BLaER1 treated with 17β-estradiol and CSF1 and Interleukin-3, amounts not matched to agents 10 nM and 100 nM (cell line): ENCODE results near the gene AKT3.
"Not testable (repeated sequence)": the region's sequence is repeated elsewhere in the genome, so short reads cannot be mapped to it uniquely, and the experiment has no call there.

Source experiments
- H3K27ac ChIP-seq, 11 experiments: shearing (Covaris generic); formaldehyde crosslinking; 2 replicates each; pipeline ENCODE4 v1.8.1; 2022
- H3K27me3 ChIP-seq, 11 experiments: shearing (Covaris generic); formaldehyde crosslinking; 2 replicates each; pipeline ENCODE4 v1.8.1; 2022
- H3K36me3 ChIP-seq, 11 experiments: shearing (Covaris generic); formaldehyde crosslinking; 2 replicates each; pipeline ENCODE4 v1.8.1; 2022
- H3K4me1 ChIP-seq, 10 experiments: shearing (Covaris generic); formaldehyde crosslinking; 2 replicates each; pipeline ENCODE4 v1.8.1; 2022
- H3K4me2 ChIP-seq, 11 experiments: shearing (Covaris generic); formaldehyde crosslinking; 2 replicates each; pipeline ENCODE4 v1.8.1; 2022
- H3K4me3 ChIP-seq, 10 experiments: shearing (Covaris generic); formaldehyde crosslinking; 2 replicates each; pipeline ENCODE4 v1.8.1; 2022
- H3K9ac ChIP-seq, 11 experiments: shearing (Covaris generic); formaldehyde crosslinking; 2 replicates each; pipeline ENCODE4 v1.8.1; 2022
- H3K9me3 ChIP-seq, 11 experiments: shearing (Covaris generic); formaldehyde crosslinking; replicated peaks in 1 of 11; 2 replicates each; pipeline ENCODE4 v1.8.1; 2022
- H4K20me1 ChIP-seq, 11 experiments: shearing (Covaris generic); formaldehyde crosslinking; 2 replicates each; pipeline ENCODE4 v1.8.1; 2022
- Cebpa-rat ChIP-seq, 11 experiments: shearing (Covaris generic); IDR thresholded peaks; 2 replicates each; pipeline ENCODE4 v1.8.1; 2022

The AKT3 gene

GRCh38 chr1:243609698-243610097 is 240.3 kb downstream of the AKT3 start:
- Histone ChIP-seq H4K20me1 (no peaks in the 10 kb centered on the region), H3K4me1 (no peaks in the 10 kb centered on the region), H3K9ac (no peak overlapping the region), H3K27ac (no peak overlapping the region), H3K4me2 (no peak overlapping the region), H3K9me3 (peaks cover 0 to 35% (median 5%) of the 10 kb centered on the region in 11 experiments; a peak in 8 of 22 replicates), H3K27me3 (no peaks in the 10 kb centered on the region), H3K4me3 (no peak overlapping the region), H3K36me3 (peaks cover 28 to 86% (median 47%) of the 10 kb centered on the region in 11 experiments)
- TF ChIP-seq Cebpa-rat (IDR thresholded peaks at IDR 0.05), result no peak

GRCh38 chr1:243605604-243606003 is 244.4 kb downstream of the AKT3 start:
- Histone ChIP-seq H3K9me3 (peaks cover 6 to 58% (median 18%) of the 10 kb centered on the region in 11 experiments), H3K4me3 (no peak overlapping the region), H3K27me3 (no peaks in the 10 kb centered on the region), H3K36me3 (peaks cover 28 to 80% (median 45%) of the 10 kb centered on the region in 11 experiments), H3K27ac (no peak overlapping the region), H3K4me1 (no peaks in the 10 kb centered on the region), H3K4me2 (no peak overlapping the region), H4K20me1 (no peaks in the 10 kb centered on the region), H3K9ac (no peak overlapping the region)
- no peak for TF ChIP-seq Cebpa-rat (IDR thresholded peaks at IDR 0.05)

- Histone ChIP-seq H3K36me3 (peaks cover 4 to 44% (median 20%) of the 10 kb centered on the region in 11 experiments; a peak in 20 of 22 replicates), H3K4me1 (peaks cover 0 to 17% (median 8%) of the 10 kb centered on the region in 10 experiments; a peak in 15 of 20 replicates), H3K27me3 (no peaks in the 10 kb centered on the region), H3K9me3 (peaks cover 6 to 35% (median 14%) of the 10 kb centered on the region in 11 experiments), H3K9ac (no peak overlapping the region), H3K4me2 (no peak overlapping the region), H3K4me3 (no peak overlapping the region), H4K20me1 (peaks cover 0 to 5% (median 0%) of the 10 kb centered on the region in 11 experiments; a peak in 1 of 22 replicates), H3K27ac (no peak overlapping the region)
- TF ChIP-seq Cebpa-rat (IDR thresholded peaks at IDR 0.05), result no peak
These were observed 248.3 kb downstream of the AKT3 start for GRCh38 chr1:243601720-243602119.

GRCh38 chr1:243598433-243598832 is 251.6 kb downstream of the AKT3 start:
- Histone ChIP-seq H3K4me3 (no peak overlapping the region), H3K27me3 (0 out of 22 replicates have a peak, but pooled peaks cover 0 to 3% (median 0%) of the 10 kb centered on the region in 11 experiments), H3K9ac (no peak overlapping the region), H3K9me3 (peaks cover 6 to 22% (median 14%) of the 10 kb centered on the region in 11 experiments), H4K20me1 (peaks cover 0 to 19% (median 0%) of the 10 kb centered on the region in 11 experiments; a peak in 2 of 22 replicates), H3K4me2 (peak overlapping the region in 7 of 11 experiments; percentile 17 to 68 (median 44); a peak in 11 of 22 replicates), H3K27ac (no peak overlapping the region), H3K4me1 (peaks cover 0 to 30% (median 17%) of the 10 kb centered on the region in 10 experiments; a peak in 16 of 20 replicates), H3K36me3 (peaks cover 4 to 32% (median 14%) of the 10 kb centered on the region in 11 experiments; a peak in 17 of 22 replicates)
- TF ChIP-seq Cebpa-rat (IDR thresholded peaks at IDR 0.05), result no peak

GRCh38 chr1:243597383-243597782 is 252.7 kb downstream of the AKT3 start:
- H3K4me2 ChIP-seq, result peak overlapping the region in 1 of 11 experiments; percentile 10; a peak in 1 of 22 replicates
- peaks cover 5 to 12% (median 9%) of the 10 kb centered on the region in 11 experiments for H3K9me3 ChIP-seq
- no peak overlapping the region for H3K4me3 ChIP-seq
- peaks cover 0 to 19% (median 0%) of the 10 kb centered on the region in 11 experiments; a peak in 2 of 22 replicates for H4K20me1 ChIP-seq
- no peak overlapping the region for H3K27ac ChIP-seq
- peaks cover 4 to 23% (median 9%) of the 10 kb centered on the region in 11 experiments; a peak in 16 of 22 replicates for H3K36me3 ChIP-seq
- H3K9ac ChIP-seq, result no peak overlapping the region
- 0 out of 22 replicates have a peak, but pooled peaks cover 0 to 3% (median 0%) of the 10 kb centered on the region in 11 experiments for H3K27me3 ChIP-seq
- TF ChIP-seq Cebpa-rat (IDR thresholded peaks at IDR 0.05), result no peak
- peaks cover 0 to 30% (median 17%) of the 10 kb centered on the region in 10 experiments; a peak in 16 of 20 replicates for H3K4me1 ChIP-seq

- H3K27me3 ChIP-seq, result 0 out of 22 replicates have a peak, but pooled peaks cover 0 to 3% (median 0%) of the 10 kb centered on the region in 11 experiments
- no peak for TF ChIP-seq Cebpa-rat (IDR thresholded peaks at IDR 0.05)
- no peak overlapping the region for H3K27ac ChIP-seq
- peaks cover 0 to 14% (median 3%) of the 10 kb centered on the region in 11 experiments; a peak in 14 of 22 replicates for H3K36me3 ChIP-seq
- peak overlapping the region in 6 of 11 experiments; percentile 20 to 79 (median 50); a peak in 12 of 22 replicates for H3K4me2 ChIP-seq
- H3K4me3 ChIP-seq, result no peak overlapping the region
- H3K9ac ChIP-seq, result no peak overlapping the region
- H3K4me1 ChIP-seq, result peaks cover 0 to 30% (median 17%) of the 10 kb centered on the region in 10 experiments; a peak in 16 of 20 replicates
- peaks cover 0 to 19% (median 0%) of the 10 kb centered on the region in 11 experiments; a peak in 2 of 22 replicates for H4K20me1 ChIP-seq
- H3K9me3 ChIP-seq, result peaks cover 0 to 4% (median 1%) of the 10 kb centered on the region in 11 experiments; a peak in 14 of 22 replicates
These were observed 253.5 kb downstream of the AKT3 start for GRCh38 chr1:243596431-243597062.

- H3K4me3 ChIP-seq, result no peak overlapping the region
- peaks cover 0 to 30% (median 17%) of the 10 kb centered on the region in 10 experiments; a peak in 16 of 20 replicates for H3K4me1 ChIP-seq
- H3K4me2 ChIP-seq, result peak overlapping the region in 5 of 11 experiments; percentile 20 to 79 (median 63); a peak in 10 of 22 replicates
- H4K20me1 ChIP-seq, result peaks cover 0 to 19% (median 0%) of the 10 kb centered on the region in 11 experiments; a peak in 2 of 22 replicates
- TF ChIP-seq Cebpa-rat (IDR thresholded peaks at IDR 0.05), result no peak
- H3K27ac ChIP-seq, result peak overlapping the region in 2 of 11 experiments; percentile 24 to 36; a peak in 2 of 22 replicates
- H3K9ac ChIP-seq, result no peak overlapping the region
- peaks cover 0 to 17% (median 0%) of the 10 kb centered on the region in 11 experiments; a peak in 9 of 22 replicates for H3K36me3 ChIP-seq
- peaks cover 0 to 5% (median 4%) of the 10 kb centered on the region in 11 experiments; a peak in 8 of 22 replicates for H3K9me3 ChIP-seq
- H3K27me3 ChIP-seq, result 0 out of 22 replicates have a peak, but pooled peaks cover 0 to 3% (median 0%) of the 10 kb centered on the region in 11 experiments
These were observed 254.4 kb downstream of the AKT3 start for GRCh38 chr1:243595527-243596210.

GRCh38 chr1:243594455-243594854 is 255.6 kb downstream of the AKT3 start:
- Histone ChIP-seq H3K36me3 (peaks cover 0 to 24% (median 0%) of the 10 kb centered on the region in 11 experiments; a peak in 11 of 22 replicates), H3K27me3 (0 out of 22 replicates have a peak, but pooled peaks cover 0 to 3% (median 0%) of the 10 kb centered on the region in 11 experiments), H3K4me1 (peaks cover 0 to 30% (median 17%) of the 10 kb centered on the region in 10 experiments; a peak in 16 of 20 replicates), H3K4me3 (no peak overlapping the region), H3K4me2 (no peak overlapping the region), H3K9ac (no peak overlapping the region), H3K9me3 (peaks cover 0 to 15% (median 8%) of the 10 kb centered on the region in 11 experiments; a peak in 12 of 22 replicates), H4K20me1 (peaks cover 0 to 19% (median 0%) of the 10 kb centered on the region in 11 experiments; a peak in 2 of 22 replicates), H3K27ac (no peak overlapping the region)
- TF ChIP-seq Cebpa-rat (IDR thresholded peaks at IDR 0.05), result no peak

- H3K27me3 ChIP-seq, H3K4me2 ChIP-seq, H3K4me1 ChIP-seq, H3K4me3 ChIP-seq, H4K20me1 ChIP-seq, H3K27ac ChIP-seq, H3K9ac ChIP-seq: not testable (repeated sequence)
- H3K36me3 ChIP-seq, result peaks cover 8 to 49% (median 18%) of the 10 kb centered on the region in 11 experiments; a peak in 18 of 22 replicates
- peaks cover 17 to 40% (median 32%) of the 10 kb centered on the region in 11 experiments for H3K9me3 ChIP-seq
These were observed 260.8 kb downstream of the AKT3 start for GRCh38 chr1:243589286-243589685.
